ENCODE data around the gene VANGL2. TPM values are rescaled to one million over a fixed set of nuclear protein-coding genes. Genes with fewer than 3 reads are reported as not detected.

The VANGL2 gene
- total RNA-seq, 1 donor from 2014 or later: 17.7 TPM

- H3K4me3 Mint-ChIP-seq (ENCODE audit: unreplicated experiment): no peak overlapping the region
- peaks cover 2% of the 10 kb centered on the region for H3K4me1 Mint-ChIP-seq (ENCODE audit: unreplicated experiment)
- no peaks in the 10 kb centered on the region for H3K9me3 Mint-ChIP-seq (ENCODE audit: unreplicated experiment)
- DNase-seq (ENCODE audit: extremely low spot score, unreplicated experiment): no peak
- H3K36me3 Mint-ChIP-seq (ENCODE audit: unreplicated experiment): no peaks in the 10 kb centered on the region
- TF ChIP-seq, protein P1, sequence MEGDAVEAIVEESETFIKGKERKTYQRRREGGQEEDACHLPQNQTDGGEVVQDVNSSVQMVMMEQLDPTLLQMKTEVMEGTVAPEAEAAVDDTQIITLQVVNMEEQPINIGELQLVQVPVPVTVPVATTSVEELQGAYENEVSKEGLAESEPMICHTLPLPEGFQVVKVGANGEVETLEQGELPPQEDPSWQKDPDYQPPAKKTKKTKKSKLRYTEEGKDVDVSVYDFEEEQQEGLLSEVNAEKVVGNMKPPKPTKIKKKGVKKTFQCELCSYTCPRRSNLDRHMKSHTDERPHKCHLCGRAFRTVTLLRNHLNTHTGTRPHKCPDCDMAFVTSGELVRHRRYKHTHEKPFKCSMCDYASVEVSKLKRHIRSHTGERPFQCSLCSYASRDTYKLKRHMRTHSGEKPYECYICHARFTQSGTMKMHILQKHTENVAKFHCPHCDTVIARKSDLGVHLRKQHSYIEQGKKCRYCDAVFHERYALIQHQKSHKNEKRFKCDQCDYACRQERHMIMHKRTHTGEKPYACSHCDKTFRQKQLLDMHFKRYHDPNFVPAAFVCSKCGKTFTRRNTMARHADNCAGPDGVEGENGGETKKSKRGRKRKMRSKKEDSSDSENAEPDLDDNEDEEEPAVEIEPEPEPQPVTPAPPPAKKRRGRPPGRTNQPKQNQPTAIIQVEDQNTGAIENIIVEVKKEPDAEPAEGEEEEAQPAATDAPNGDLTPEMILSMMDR (IDR thresholded peaks at IDR 0.05): no peak
- H3K27ac Mint-ChIP-seq (ENCODE audit: unreplicated experiment): no peak overlapping the region
- H3K27me3 Mint-ChIP-seq (ENCODE audit: unreplicated experiment): peaks cover 24% of the 10 kb centered on the region
These were observed 67.2 kb downstream of the VANGL2 start for GRCh38 chr1:160467576-160467975.

GRCh38 chr1:160471253-160471652, 70.9 kb downstream of the VANGL2 start:
- Mint-ChIP-seq H3K4me3 (ENCODE audit: unreplicated experiment) (no peak overlapping the region), H3K4me1 (ENCODE audit: unreplicated experiment) (no peaks in the 10 kb centered on the region), H3K36me3 (ENCODE audit: unreplicated experiment) (no peaks in the 10 kb centered on the region), H3K9me3 (ENCODE audit: unreplicated experiment) (no peaks in the 10 kb centered on the region), H3K27me3 (ENCODE audit: unreplicated experiment) (peaks cover 10% of the 10 kb centered on the region), H3K27ac (ENCODE audit: unreplicated experiment) (no peak overlapping the region)
- TF ChIP-seq, protein P1 (IDR thresholded peaks at IDR 0.05): no peak
- DNase-seq (ENCODE audit: extremely low spot score, unreplicated experiment): no peak

GRCh38 chr1:160472112-160472511, 71.7 kb downstream of the VANGL2 start:
- Mint-ChIP-seq H3K27ac (ENCODE audit: unreplicated experiment) (no peak overlapping the region), H3K9me3 (ENCODE audit: unreplicated experiment) (no peaks in the 10 kb centered on the region)

DNA sequence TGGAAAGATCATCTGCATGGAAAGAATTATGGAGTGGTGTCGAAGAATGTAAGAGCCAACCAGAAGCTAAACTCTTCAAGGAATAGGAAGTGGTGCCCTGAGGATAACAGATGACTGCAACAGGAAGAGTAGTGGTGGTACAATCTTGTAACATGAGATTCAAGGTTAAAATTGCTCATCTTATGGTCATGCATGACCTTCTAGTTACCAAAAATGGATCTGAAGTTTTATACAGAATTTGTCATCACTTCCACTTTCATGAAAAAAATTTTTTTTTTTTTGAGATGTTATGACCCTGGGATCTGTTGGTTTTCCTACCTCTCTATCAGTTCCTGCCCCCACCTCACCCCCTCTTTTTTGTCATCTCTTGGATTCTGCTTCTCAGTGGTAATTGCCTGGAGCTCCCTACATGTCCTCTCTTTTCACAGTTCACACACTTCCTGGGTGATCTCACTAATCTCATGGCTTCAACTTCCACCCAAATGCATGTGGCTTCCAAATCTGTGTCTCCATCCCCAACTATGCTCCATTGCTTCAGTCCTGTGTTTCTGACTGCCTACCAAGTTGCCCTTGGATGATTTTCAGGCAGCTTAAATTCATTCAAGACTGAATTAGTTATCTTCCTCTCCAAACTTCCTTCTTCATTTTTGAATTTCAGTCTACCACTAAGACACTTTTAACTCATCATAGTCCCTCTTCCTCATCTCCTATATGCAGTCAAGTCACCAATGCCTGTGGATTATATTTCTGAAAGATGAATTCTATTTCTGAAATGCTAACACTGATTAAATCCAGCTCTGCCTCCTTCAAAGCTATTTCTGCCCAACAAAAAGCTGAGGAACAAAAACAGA, 74.3 kb downstream of the VANGL2 start:
- Mint-ChIP-seq H3K9me3 (ENCODE audit: unreplicated experiment) (no peaks in the 10 kb centered on the region), H3K27me3 (ENCODE audit: unreplicated experiment) (peaks cover 4% of the 10 kb centered on the region), H3K4me3 (ENCODE audit: unreplicated experiment) (no peak overlapping the region), H3K4me1 (ENCODE audit: unreplicated experiment) (no peaks in the 10 kb centered on the region), H3K36me3 (ENCODE audit: unreplicated experiment) (no peaks in the 10 kb centered on the region), H3K27ac (ENCODE audit: unreplicated experiment) (no peak overlapping the region)
- DNase-seq (ENCODE audit: extremely low spot score, unreplicated experiment): no peak
- TF ChIP-seq, protein P1 (IDR thresholded peaks at IDR 0.05): no peak

More at GRCh38 chr1:160472112-160472511, 71.7 kb downstream of the VANGL2 start:
- TF ChIP-seq, protein P1 (IDR thresholded peaks at IDR 0.05): no peak
- no peaks in the 10 kb centered on the region for H3K4me1 Mint-ChIP-seq (ENCODE audit: unreplicated experiment)
- no peak overlapping the region for H3K4me3 Mint-ChIP-seq (ENCODE audit: unreplicated experiment)
- H3K27me3 Mint-ChIP-seq (ENCODE audit: unreplicated experiment): peaks cover 10% of the 10 kb centered on the region
- no peak for DNase-seq (ENCODE audit: extremely low spot score, unreplicated experiment)
- no peaks in the 10 kb centered on the region for H3K36me3 Mint-ChIP-seq (ENCODE audit: unreplicated experiment)

Other genes starting within 250 kb of the VANGL2 start
- not detected in 2 replicates for gene ATP1A4, start 249.0 kb upstream of the VANGL2 start, total RNA-seq
- gene CASQ1, start 210.0 kb upstream of the VANGL2 start, total RNA-seq: not detected in 2 replicates
- gene PEA15, start 195.2 kb upstream of the VANGL2 start, total RNA-seq: 195 and 197 TPM in 2 replicates
- 152 and 163 TPM in 2 replicates for gene DCAF8, start 138.0 kb upstream of the VANGL2 start, total RNA-seq
- gene PEX19, start 115.4 kb upstream of the VANGL2 start, total RNA-seq: 56.8 and 60.8 TPM in 2 replicates
- 236 and 241 TPM in 2 replicates for gene COPA, start 57.3 kb upstream of the VANGL2 start, total RNA-seq
- 126 and 132 TPM in 2 replicates for gene NCSTN, start 57.2 kb upstream of the VANGL2 start, total RNA-seq
- 0.16 and 0.31 TPM in 2 replicates for gene NHLH1, start 33.5 kb upstream of the VANGL2 start, total RNA-seq
- not detected in 2 replicates for gene SLAMF6, start 122.7 kb downstream of the VANGL2 start, total RNA-seq
- not detected in 2 replicates for gene CD84, start 178.9 kb downstream of the VANGL2 start, total RNA-seq
- not detected in 2 replicates for gene SLAMF1, start 246.5 kb downstream of the VANGL2 start, total RNA-seq

Measured in osteocyte (in vitro differentiated cells).